Osteoblast (primary cell): ENCODE results near the gene METTL15. TPM values are rescaled to one million over a fixed set of nuclear protein-coding genes. Genes with fewer than 3 reads are reported as not detected.

Experiments used
- DNase-seq: peaks from one replicate; pipeline ENCODE4 v3.0.0; 2011; ENCODE audit warnings: low spot score, mixed read lengths; ENCODE audit not compliant: insufficient read length; ENCODE audit errors: missing footprints
- H2AFZ ChIP-seq: 2 replicates; pipeline ENCODE4 v1.6.0; 2011; ENCODE audit warnings: mild to moderate bottlenecking, low read length
- H3K27ac ChIP-seq: 2 replicates; pipeline ENCODE4 v1.5.1; 2011; ENCODE audit warnings: mild to moderate bottlenecking, low read depth, low read length, moderate library complexity
- H3K27me3 ChIP-seq: 2 replicates; pipeline ENCODE4 v1.6.0; 2012; ENCODE audit warnings: mild to moderate bottlenecking, control low read depth, inconsistent platforms, low read length, moderate library complexity; ENCODE audit not compliant: insufficient read depth
- H3K36me3 ChIP-seq: 2 replicates; pipeline ENCODE4 v1.5.1; 2011; ENCODE audit warnings: mild to moderate bottlenecking, low read length, control low read depth, moderate library complexity; ENCODE audit not compliant: insufficient read depth
- H3K4me1 ChIP-seq: 2 replicates; pipeline ENCODE4 v1.5.1; 2011; ENCODE audit warnings: mild to moderate bottlenecking, low read length, control low read depth, moderate library complexity; ENCODE audit not compliant: insufficient read depth
- H3K4me2 ChIP-seq: 2 replicates; pipeline ENCODE4 v1.6.0; 2011; ENCODE audit warnings: mild to moderate bottlenecking, low read length; ENCODE audit not compliant: insufficient read depth
- H3K4me3 ChIP-seq: fragments of 200-600 bp; sonication (generic); 3 replicates; pipeline ENCODE4 v1.5.1; 2012; ENCODE audit warnings: mild to moderate bottlenecking, low read length, inconsistent platforms; ENCODE audit not compliant: insufficient read depth
- H3K79me2 ChIP-seq: 2 replicates; pipeline ENCODE4 v1.6.0; 2012; ENCODE audit warnings: mild to moderate bottlenecking, low read length, control low read depth, inconsistent platforms; ENCODE audit not compliant: insufficient read depth
- H3K9me3 ChIP-seq: 2 replicates; pipeline ENCODE4 v1.5.1; 2011; ENCODE audit warnings: low read depth, low read length, control low read depth
- H4K20me1 ChIP-seq: 2 replicates; pipeline ENCODE4 v1.6.0; 2012; ENCODE audit warnings: mild to moderate bottlenecking, low read length, control low read depth; ENCODE audit not compliant: insufficient read depth
- total RNA-seq: library from RNA; depleted of rRNA; stranded (reverse); fragments of >200 nt; gene quantifications from 2 replicates; pipeline ENCODE4 v1.2.3, GENCODE V29; 2012
- TF ChIP-seq, protein P1 (sequence below): IDR thresholded peaks from 2 replicates; pipeline ENCODE4 v1.5.1; 2011; ENCODE audit warnings: mild to moderate bottlenecking, low read depth, low read length, moderate library complexity; ENCODE audit errors: extremely low read depth

METTL15 gene
- total RNA-seq, 1 donor: 13.4 TPM

- peak overlapping the region; percentile 29 for H2AFZ ChIP-seq
- no peaks in the 10 kb centered on the region for H3K9me3 ChIP-seq
- H3K79me2 ChIP-seq: peaks cover 4% of the 10 kb centered on the region
- peak overlapping the region; percentile 63 for H3K27ac ChIP-seq
- peaks cover under 1% of the 10 kb centered on the region for H3K36me3 ChIP-seq
- H3K4me3 ChIP-seq: no peak overlapping the region
- no peaks in the 10 kb centered on the region for H3K27me3 ChIP-seq
- peaks cover 16% of the 10 kb centered on the region for H3K4me1 ChIP-seq
- TF ChIP-seq, protein P1, sequence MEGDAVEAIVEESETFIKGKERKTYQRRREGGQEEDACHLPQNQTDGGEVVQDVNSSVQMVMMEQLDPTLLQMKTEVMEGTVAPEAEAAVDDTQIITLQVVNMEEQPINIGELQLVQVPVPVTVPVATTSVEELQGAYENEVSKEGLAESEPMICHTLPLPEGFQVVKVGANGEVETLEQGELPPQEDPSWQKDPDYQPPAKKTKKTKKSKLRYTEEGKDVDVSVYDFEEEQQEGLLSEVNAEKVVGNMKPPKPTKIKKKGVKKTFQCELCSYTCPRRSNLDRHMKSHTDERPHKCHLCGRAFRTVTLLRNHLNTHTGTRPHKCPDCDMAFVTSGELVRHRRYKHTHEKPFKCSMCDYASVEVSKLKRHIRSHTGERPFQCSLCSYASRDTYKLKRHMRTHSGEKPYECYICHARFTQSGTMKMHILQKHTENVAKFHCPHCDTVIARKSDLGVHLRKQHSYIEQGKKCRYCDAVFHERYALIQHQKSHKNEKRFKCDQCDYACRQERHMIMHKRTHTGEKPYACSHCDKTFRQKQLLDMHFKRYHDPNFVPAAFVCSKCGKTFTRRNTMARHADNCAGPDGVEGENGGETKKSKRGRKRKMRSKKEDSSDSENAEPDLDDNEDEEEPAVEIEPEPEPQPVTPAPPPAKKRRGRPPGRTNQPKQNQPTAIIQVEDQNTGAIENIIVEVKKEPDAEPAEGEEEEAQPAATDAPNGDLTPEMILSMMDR: no peak
- DNase-seq: no peak
- H3K4me2 ChIP-seq: no peak overlapping the region
- H4K20me1 ChIP-seq: no peaks in the 10 kb centered on the region
These were observed 18.0 kb upstream of the METTL15 start for GRCh38 chr11:28090052-28090749.

DNA sequence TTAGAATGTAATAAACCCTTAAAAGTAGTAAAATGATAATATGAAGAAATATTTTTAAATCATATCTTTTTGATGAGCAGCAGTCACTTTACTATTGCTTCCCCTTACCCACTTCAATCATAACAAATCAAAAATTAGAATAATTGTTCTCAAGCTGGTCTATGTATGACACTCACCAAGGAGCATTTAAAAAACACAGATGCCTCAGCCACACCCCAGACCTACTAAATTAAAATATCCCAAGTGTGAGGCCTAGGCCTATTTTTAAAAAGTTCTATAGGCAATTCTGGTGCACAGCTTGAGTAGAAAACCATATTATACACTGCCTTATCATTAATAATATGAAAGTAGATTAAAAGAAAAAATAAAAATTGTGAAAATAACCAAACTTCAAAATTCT, 15.4 kb upstream of the METTL15 start:
- Histone ChIP-seq H3K4me3 (no peak overlapping the region), H2AFZ (no peak overlapping the region), H3K27ac (peak overlapping the region; percentile 16), H4K20me1 (no peaks in the 10 kb centered on the region), H3K36me3 (peaks cover 4% of the 10 kb centered on the region), H3K4me1 (peaks cover 12% of the 10 kb centered on the region), H3K4me2 (no peak overlapping the region), H3K9me3 (no peaks in the 10 kb centered on the region), H3K27me3 (no peaks in the 10 kb centered on the region), H3K79me2 (peaks cover 11% of the 10 kb centered on the region)
- DNase-seq: no peak
- TF ChIP-seq, protein P1: no peak

DNA sequence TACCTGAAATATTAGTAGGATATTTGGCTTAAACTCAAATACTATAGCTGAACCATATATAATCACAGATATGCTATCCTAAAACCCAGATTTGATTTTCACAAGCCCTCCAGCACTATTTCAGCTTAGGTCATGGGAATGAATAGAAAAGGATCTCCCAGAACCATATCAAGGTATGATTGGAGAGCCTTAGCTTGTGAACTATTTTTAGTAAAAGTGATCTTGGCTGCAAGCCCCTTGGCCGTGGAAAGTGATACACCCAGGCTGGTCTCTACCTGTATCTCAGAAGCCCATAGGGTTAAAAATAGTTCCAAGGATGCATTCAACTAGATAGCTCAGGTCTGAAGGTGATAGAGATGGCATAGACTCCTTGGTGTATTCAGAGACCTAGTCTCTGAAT, 9.9 kb upstream of the METTL15 start:
- Histone ChIP-seq H3K9me3 (no peaks in the 10 kb centered on the region), H3K27me3 (no peaks in the 10 kb centered on the region), H3K4me1 (peaks cover 4% of the 10 kb centered on the region), H3K4me2 (no peak overlapping the region), H3K36me3 (peaks cover 4% of the 10 kb centered on the region), H3K4me3 (no peak overlapping the region), H2AFZ (no peak overlapping the region), H3K79me2 (peaks cover 63% of the 10 kb centered on the region), H3K27ac (no peak overlapping the region), H4K20me1 (no peaks in the 10 kb centered on the region)
- DNase-seq: no peak
- TF ChIP-seq, protein P1: no peak

- H2AFZ ChIP-seq: peak overlapping the region; percentile 69
- no peaks in the 10 kb centered on the region for H3K9me3 ChIP-seq
- H3K27me3 ChIP-seq: no peaks in the 10 kb centered on the region
- no peak overlapping the region for H3K27ac ChIP-seq
- H3K36me3 ChIP-seq: peaks cover 4% of the 10 kb centered on the region
- H3K4me1 ChIP-seq: peaks cover 11% of the 10 kb centered on the region
- TF ChIP-seq, protein P1: no peak
- DNase-seq: no peak
- H3K4me2 ChIP-seq: no peak overlapping the region
- H4K20me1 ChIP-seq: no peaks in the 10 kb centered on the region
- H3K79me2 ChIP-seq: peaks cover 76% of the 10 kb centered on the region
- no peak overlapping the region for H3K4me3 ChIP-seq
These were observed 8.5 kb upstream of the METTL15 start for GRCh38 chr11:28099715-28100114.
